GM18499 (cell line): ENCODE data around the gene DOC2B.
"Not testable (repeated sequence)": the region's sequence is repeated elsewhere in the genome, so short reads cannot be mapped to it uniquely, and the experiment has no call there.

Experiments used
- ATAC-seq: cut with Tn5 transposase; IDR thresholded peaks from one replicate; pipeline ENCODE4 v1.9.1; 2021; ENCODE audit warnings: moderate number of reproducible peaks; ENCODE audit not compliant: insufficient read depth, unreplicated experiment

The DOC2B gene

DNA sequence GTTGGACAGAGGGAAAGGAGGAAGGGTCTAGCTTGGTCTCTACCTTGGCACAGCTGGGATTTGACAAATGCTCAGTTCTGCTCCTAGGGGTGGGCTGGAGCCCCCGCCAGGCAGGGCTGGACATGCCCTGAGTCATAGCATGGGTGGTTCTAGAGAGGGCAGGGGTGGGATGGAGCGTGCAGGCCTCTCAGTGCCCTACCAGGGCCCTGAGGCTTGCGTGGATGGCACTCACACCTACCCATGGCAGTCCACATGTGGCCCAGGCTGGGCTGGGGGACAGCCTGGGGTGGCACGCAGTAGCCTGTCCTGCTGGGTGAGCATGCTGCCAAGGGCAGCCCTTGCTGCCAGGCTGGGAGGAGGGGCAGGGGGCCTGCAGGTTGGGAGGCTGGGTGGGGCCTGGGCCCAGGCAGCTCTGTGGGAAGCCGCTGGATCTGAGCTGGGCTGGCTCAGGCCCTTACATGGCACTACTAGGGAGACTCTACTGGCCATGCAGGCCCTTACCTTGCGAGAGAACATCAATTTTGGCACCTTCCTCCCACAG is 11.2 kb downstream of the DOC2B start:
- ATAC-seq: no peak

DNA sequence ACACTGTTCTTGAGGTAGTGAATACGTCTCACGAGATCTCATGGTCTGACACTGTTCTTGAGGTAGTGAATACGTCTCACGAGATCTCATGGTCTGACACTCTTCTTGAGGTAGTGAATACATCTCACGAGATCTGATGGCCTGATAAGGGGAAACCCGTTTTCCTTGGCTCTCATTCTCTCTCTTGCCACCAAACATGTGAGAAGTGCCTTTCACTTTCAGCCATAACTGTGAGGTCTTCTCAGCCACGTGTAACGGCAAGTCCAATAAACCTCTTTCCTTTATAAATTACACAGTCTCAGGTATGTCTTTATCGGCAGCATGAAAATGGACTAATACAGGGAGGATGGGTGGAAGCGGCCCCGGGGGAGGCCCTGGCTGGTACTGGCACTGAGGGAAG is 12.8 kb downstream of the DOC2B start:
- ATAC-seq: not testable (repeated sequence)

DNA sequence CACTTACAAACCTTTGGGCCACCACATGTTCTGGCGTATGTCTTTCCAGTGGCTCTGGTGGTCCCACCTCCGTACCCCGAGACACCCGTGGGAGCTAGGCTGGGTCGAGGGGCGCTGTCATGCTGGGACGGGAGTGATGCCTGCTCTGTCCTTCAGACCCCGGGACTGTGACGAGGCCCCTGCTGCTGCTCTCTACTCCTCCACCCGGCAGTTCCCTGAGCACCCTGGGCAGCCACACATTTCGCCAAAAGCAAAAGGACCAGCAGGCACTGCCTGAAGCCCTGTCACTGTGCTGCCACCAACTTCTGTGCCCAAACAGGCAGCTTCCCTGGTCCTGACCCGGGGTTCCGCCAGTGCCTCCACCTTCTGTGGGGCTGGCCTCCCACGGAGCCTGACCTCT is 15.5 kb downstream of the DOC2B start:
- no peak for ATAC-seq

DNA sequence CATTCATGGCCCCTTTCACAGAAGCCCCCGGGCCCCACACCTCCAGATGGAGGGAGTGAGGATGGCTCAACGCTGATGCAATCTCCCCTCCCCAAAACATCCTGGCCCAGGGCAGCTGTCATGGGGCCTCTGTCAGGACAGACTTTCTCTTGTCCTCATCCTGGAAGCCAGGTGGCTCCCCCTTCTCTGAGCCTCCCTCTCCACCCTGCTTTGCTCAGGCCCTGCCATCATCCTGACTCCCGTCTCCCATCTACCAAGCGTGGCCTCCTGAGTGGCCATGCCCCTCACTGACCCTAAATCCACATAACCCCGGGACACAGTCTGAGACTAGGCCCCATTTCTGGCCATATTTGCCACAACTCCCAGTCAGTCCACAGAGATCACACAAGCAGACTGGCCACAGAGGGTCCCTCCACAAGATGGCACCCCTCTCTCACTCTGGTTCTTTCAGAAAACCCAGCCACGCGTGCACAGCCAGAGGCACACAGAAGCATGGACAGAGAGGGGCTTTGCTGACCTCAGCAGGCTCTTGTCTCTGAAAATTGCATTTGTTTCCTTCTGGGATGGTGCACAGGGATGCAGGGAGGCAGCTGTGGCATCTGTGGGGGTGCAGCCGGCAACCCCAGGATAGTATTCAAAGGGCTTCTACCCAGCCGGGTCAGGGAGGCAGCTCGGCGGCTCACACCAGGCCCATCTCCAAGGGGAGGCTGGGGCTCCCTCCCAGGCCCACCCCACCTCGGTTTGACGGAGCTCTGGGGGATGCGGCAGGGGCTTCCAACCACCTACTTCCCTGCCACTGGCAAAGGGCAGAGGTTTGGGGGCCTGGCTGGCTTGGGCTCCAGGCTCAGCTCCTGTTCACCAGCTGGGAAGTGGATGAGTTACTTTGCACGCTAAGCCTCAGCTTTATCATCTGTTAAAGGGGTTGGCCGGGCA is 16.9 kb downstream of the DOC2B start:
- no peak for ATAC-seq

DNA sequence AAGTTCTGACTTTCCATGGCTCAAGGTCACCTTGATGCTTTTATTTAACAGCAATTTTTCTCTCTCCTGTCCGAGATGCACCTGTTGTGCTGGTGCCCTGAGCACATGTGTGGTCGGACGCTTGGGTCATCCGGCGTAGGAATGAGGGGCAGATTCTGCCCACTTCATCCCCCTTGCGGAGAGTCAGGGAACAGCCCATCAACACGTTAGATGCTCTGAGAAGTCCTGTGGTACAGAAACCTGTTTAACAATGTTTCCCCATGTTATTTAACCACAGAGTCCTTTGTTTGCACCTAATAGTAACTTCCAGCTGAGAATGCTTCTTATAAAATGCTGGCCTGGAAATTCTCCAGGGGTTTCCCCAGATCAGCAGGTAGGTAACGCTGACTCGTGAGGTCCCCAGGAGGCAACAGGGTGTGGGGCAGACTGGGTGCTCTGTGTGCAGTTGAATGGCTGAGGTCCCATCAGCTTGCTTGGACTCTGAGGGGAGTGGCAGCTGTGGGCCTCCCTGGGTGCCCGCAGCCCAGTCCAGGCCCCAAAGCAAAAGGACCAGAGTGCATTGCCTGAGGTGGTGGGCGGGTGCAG is 17.8 kb downstream of the DOC2B start:
- ATAC-seq: no peak

DNA sequence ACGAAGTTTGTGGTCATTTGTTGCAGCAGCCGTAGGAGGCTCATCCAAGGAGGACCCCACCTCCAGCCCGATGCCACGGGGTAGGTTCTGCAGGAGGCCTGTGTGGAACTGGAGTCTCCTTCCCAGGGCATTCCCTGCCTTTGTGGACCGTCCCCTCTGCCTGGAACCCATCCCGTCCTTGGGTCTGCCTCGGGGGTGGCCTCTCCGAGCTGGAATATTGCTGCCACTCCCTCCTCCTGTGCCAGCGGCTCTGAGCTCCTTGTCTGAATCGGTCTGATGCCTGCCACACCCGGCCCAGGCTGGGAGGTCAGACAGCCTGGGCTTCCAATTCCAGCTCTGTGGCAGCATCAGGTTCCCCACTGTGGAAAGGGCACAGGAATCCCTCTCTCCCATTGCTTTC is 18.8 kb downstream of the DOC2B start:
- no peak for ATAC-seq

DNA sequence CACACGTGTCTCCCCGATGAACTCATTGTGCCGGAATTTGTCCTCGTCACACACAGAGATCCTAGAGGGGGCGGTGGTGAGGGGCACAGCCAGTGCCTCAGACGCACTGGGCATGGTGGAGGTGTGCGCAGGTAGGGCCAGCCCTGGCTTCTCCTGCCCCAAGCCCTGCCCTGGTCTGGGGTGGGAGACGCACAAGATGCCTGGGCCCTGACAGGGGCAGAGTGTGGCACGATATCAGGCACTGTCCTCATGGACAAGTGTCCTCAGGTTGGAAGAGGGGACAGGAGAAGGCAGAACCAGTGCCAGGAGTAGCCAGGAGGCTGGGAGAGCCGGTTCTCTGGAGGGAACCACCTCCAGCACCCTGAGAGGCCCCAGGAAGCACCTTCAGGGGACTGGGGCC is 20.0 kb downstream of the DOC2B start:
- ATAC-seq: no peak

DNA sequence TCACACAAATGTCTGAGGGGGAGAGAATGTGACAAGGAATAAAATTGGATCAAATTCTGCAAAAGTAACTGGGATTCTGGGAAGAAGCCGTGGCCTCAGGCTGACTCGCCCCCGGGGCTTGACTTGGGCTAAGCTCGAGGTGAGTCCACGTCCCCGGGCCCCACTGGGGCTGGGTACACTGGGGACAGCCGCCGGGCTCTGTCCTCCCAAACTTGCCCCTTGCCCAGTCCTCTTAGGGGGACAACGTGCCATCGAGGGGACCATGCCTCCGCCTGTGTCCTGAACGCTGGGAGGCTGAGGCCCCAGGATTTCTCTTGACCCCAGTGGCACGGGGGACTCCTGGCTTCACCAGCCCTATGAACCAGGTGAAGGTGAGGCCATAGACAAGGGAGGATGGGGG is 21.1 kb downstream of the DOC2B start:
- ATAC-seq: no peak

DNA sequence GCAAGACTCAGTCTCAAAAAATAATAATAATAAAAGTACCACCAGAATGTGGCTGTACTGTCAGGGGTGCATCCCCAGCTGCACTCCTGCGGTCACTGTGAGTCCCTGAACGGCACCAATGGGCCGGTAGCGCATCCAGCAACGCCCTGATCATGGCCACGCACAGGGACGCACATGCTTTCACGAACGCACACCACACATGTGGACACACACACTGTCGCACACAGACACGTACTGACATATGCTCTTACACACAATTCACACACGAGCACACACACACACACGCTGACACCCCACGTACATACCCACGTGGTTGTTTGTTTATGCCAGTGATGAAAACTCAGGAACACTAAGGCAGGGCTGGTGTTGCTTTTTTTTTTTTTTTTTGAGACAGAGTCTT is 21.8 kb downstream of the DOC2B start:
- ATAC-seq: no peak

DNA sequence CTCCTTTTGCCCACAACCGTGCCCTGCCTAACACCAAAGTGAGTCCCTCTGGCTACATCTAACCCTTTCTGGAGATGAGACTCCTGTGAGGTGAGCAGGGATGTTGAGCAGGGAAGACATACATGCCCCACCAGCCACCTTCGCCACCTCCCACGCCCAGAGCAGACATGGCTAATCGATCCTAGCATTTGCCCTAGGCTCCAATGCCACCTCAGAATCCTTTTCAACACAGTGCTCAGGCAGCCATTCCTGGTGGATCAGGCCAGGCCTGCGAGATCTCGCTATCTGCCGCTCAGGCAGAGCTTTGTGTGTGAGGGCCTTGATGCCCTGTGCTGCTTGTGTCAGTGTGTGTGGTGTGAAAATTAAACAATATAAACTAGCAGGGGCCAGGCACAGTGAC is 23.1 kb downstream of the DOC2B start:
- no peak for ATAC-seq

DNA sequence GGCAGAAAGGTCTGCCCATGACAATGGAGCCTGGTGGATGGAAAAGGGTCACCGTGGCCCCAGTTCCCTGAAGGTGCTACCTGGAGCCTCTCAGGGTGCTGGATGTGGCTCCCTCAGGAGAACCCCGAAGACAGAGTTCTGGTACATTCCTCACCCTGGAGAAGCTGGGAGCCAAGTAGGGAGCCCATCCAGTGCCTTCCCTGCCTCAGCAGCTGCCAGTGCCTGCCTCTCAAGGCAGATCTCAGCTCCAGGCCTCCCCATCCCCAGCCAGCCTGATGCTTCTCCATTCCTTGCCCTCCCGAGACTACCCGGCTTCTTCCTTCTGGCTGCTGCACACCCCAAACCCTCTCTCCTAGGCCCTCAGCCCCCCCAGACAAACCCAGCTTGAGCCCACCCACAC is 23.5 kb downstream of the DOC2B start:
- ATAC-seq: no peak

DNA sequence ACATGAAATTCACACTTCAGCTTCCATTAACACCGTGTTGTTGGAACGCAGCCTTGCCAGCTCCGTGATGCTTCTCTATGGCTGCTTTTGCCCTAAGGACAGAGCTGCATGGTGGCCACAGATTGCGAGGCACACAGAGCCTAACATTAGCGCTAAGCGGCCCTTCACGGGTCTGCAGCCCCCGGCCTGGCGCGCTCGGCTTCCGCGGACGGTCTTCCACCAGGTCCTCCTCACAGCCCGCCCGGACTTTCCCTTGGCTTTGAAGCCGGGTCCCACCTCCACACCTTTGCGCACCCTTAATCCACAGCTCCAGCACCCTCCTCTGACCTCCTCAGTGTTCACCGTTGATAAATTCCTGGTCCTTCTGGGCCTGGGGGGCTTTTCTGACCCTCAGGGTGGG is 24.5 kb downstream of the DOC2B start:
- ATAC-seq: no peak

DNA sequence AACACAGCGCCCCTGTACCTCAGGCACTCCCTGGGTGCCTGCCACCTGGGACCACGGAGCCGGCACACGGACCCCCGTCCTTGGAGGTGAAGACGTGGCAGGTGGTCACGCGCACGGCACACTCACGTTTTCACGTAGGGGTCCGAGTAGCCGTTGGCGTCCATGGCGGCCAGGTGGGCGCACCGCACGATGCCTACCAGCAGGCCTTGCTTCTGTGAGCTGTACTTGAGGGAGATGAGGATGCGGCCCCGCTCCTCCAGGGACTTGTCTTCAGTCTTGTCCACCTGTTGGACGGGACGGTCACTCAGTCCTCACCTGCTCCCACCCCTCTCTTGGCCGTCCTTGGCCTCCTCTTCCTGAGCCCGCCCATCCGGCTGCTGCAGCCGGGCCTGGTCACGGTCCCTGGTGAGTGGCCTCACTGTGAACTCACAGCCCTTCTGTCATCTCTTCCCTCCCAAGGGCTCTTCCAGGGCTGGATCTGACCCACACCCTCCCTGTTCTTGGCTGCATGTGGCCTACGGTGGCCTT is 25.3 kb downstream of the DOC2B start:
- no peak for ATAC-seq

DNA sequence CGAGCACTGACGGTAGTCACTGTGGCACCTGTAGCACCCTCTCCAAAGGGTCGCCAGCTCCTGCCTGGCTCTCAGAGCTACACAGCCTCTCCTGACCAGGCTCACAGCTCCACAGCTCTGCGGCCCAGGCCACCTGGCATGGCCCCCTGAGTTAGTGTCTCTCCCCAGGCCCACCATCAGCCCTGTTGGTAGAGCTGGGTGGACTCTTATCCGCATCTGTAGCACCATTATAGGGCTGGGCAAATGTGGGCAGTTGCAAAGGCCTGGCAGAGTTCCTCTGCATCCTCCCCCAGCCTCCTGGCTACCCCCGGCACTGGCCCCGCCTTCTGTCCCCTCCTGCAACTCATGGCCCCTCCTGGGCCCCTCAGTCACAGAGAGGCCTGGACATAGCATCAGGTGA is 25.9 kb downstream of the DOC2B start:
- no peak for ATAC-seq

DNA sequence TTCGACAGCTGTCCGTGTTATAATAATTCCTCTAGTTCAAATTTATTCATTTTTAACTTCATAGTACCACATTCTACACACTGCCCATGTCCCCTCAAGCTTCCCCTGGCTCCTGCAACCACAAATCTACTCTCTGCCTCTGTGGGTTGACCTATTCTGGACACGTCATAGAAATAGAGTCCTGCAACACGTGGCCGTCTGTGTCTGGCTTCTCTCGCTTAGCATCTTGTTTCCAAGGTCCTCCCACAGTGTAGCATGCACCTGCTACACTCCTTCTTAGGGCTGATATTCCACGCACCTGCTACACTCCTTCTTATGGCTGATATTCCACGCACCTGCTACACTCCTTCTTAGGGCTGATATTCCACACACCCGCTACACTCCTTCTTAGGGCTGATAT is 27.6 kb downstream of the DOC2B start:
- ATAC-seq: no peak

DNA sequence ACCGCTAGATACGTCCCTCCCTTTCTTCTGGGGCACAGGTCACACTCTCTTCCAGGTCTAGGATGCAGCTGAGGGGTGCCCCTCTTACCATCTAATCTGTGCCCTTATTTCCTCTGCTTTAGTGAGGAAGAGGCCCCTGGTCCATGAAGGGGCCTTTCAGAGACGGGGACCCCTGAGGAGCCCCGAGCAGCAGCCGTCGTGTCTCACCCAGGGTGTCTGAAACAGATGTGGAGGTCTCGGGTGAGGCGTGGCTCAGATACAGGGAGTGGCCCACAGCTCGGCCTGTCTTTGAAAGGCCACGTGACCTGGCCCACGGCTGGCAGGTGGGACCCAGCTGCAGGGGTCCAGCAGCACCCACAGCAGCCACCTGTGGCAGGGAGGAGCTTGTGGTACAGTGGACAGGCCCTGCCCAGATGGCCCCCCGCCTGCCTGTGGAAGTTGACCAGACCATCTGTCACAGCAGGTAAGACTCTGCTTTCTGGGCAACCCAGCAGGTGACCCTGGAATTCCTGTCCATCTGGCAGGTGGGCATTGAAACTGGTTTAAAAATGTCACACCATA is 28.5 kb downstream of the DOC2B start:
- no peak for ATAC-seq

DNA sequence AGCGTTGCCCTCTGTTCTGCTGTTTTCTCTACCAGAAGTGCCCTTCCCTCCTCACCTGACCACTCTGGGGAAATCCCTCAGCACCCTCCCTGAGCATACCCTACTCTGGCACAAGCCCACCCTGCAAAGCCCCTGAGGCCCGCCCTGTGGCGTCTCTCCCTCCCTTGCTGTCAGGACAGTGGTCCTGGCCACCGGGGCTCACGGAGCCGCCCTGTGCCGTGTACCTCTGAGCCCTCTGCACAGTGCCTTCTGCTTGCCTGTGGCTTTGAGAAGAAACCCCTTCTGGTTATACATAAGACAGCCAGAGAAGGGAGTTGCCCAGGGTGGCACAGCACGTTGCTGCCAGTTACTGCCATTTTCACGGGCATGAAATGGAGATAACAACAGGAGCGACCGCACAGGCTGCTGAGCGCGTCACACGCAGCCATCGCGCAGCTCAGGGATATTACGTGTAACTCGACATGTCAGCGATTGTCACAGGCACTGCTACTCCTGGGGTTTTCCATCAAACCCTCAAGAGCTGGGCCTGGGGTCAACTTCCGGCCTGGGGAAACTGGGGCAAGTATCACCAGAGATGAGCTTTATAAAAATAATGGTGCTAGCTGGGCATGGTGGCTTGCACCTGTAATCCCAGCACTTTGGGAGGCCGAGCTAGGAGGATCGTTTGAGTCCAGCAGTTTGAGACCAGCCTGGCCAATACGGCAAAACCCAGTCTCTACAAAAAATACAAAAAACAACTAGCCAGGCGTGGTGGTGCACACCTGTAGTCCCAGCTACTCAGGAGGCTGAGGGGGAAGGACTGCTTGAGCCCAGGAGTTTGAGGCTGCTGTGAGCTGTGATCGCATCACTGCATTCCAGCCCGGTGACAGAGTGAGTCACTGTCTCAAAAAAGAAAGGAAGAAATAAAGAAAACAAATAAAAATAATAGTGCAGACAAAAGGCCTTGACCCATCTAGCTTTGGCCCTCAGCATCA is 29.3 kb downstream of the DOC2B start:
- ATAC-seq: no peak

DNA sequence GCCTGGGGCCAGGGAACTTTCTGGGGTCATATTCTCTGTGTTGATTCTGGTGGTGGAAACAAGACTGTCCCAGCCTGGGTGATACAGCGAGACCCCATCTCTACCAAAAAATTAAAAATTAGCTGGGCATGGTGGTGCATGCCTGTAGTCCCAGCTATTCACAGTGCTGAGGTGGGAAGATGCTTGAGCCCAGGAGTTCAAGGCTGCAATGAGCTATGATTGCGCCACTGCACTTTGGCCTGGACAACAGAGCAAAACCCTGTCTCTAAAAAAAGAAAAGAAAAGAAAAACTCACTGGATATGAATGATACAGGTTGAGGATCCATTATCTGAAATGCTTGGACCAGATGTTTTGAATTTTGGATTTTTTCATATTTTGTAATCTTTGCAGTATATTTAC is 30.4 kb downstream of the DOC2B start:
- ATAC-seq: no peak

DNA sequence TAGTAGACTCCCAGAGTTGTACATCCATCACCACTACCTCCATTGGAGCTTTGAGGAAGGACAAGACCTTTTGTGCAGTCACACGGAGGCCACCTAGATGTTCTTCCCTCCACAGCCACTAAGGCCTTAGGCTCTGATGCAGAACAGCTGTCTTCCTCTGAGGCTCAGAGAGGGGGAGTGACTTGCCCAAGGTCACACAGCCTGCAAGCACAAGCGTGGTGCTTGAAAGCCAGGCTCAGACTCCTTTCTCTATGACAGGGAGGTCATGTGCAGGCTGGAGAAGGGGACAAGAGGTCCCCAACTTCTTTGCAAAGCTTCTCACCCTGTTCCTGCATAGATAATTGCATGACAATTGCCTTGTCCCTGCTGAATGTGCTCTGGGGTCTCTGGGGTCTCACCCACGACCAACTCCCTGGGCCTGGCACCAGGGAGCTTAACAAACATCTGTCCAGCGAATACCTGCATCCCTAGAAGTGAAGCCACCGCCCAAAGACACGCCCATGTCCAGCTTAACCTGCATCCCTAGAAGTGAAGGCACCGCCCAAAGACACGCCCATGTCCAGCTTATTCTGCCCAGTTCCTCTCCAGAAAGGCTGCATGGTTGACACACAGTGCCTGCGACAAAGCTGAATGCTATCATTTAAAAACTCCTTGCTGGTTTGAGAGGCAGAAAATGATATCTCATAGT is 31.4 kb downstream of the DOC2B start:
- ATAC-seq: no peak
